ENCODE data around the gene CHI3L1.

CHI3L1 gene

GRCh38 chr1:203167026-203167912 is 19.2 kb downstream of the CHI3L1 start:
- Histone ChIP-seq H3K9me3 (ENCODE audit: control insufficient read depth, insufficient read depth, low read length) (no peaks in the 10 kb centered on the region), H3K36me3 (ENCODE audit: control insufficient read depth, insufficient read depth, low read length) (no peaks in the 10 kb centered on the region), H3K9ac (ENCODE audit: low read depth, low read length) (no peak overlapping the region), H3K27me3 (ENCODE audit: control insufficient read depth, insufficient read depth, low read length) (no peaks in the 10 kb centered on the region), H3K27ac (ENCODE audit: low read depth, low read length) (no peak overlapping the region), H3K4me1 (ENCODE audit: control insufficient read depth, insufficient read depth, low read length) (no peaks in the 10 kb centered on the region), H3K4me3 (ENCODE audit: low read depth, low read length) (no peak overlapping the region)

GRCh38 chr1:203166192-203166940 is 20.1 kb downstream of the CHI3L1 start:
- H3K4me3 ChIP-seq (ENCODE audit: low read depth, low read length), result no peak overlapping the region
- no peaks in the 10 kb centered on the region for H3K4me1 ChIP-seq (ENCODE audit: control insufficient read depth, insufficient read depth, low read length)
- no peak overlapping the region for H3K9ac ChIP-seq (ENCODE audit: low read depth, low read length)
- no peaks in the 10 kb centered on the region for H3K27me3 ChIP-seq (ENCODE audit: control insufficient read depth, insufficient read depth, low read length)
- no peaks in the 10 kb centered on the region for H3K36me3 ChIP-seq (ENCODE audit: control insufficient read depth, insufficient read depth, low read length)
- H3K27ac ChIP-seq (ENCODE audit: low read depth, low read length), result no peak overlapping the region
- no peaks in the 10 kb centered on the region for H3K9me3 ChIP-seq (ENCODE audit: control insufficient read depth, insufficient read depth, low read length)

- Histone ChIP-seq H3K27me3 (ENCODE audit: control insufficient read depth, insufficient read depth, low read length) (no peaks in the 10 kb centered on the region), H3K9ac (ENCODE audit: low read depth, low read length) (no peak overlapping the region), H3K4me3 (ENCODE audit: low read depth, low read length) (no peak overlapping the region), H3K4me1 (ENCODE audit: control insufficient read depth, insufficient read depth, low read length) (no peaks in the 10 kb centered on the region), H3K27ac (ENCODE audit: low read depth, low read length) (no peak overlapping the region), H3K9me3 (ENCODE audit: control insufficient read depth, insufficient read depth, low read length) (no peaks in the 10 kb centered on the region), H3K36me3 (ENCODE audit: control insufficient read depth, insufficient read depth, low read length) (no peaks in the 10 kb centered on the region)
Observed at GRCh38 chr1:203165800-203166161, 20.7 kb downstream of the CHI3L1 start.

- H3K4me3 ChIP-seq (ENCODE audit: low read depth, low read length), result no peak overlapping the region
- H3K9me3 ChIP-seq (ENCODE audit: control insufficient read depth, insufficient read depth, low read length), result no peaks in the 10 kb centered on the region
- no peaks in the 10 kb centered on the region for H3K36me3 ChIP-seq (ENCODE audit: control insufficient read depth, insufficient read depth, low read length)
- H3K9ac ChIP-seq (ENCODE audit: low read depth, low read length), result no peak overlapping the region
- H3K27ac ChIP-seq (ENCODE audit: low read depth, low read length), result no peak overlapping the region
- no peaks in the 10 kb centered on the region for H3K4me1 ChIP-seq (ENCODE audit: control insufficient read depth, insufficient read depth, low read length)
- H3K27me3 ChIP-seq (ENCODE audit: control insufficient read depth, insufficient read depth, low read length), result no peaks in the 10 kb centered on the region
Observed at GRCh38 chr1:203165101-203165799, 21.3 kb downstream of the CHI3L1 start.

GRCh38 chr1:203163891-203164635 is 22.4 kb downstream of the CHI3L1 start:
- no peaks in the 10 kb centered on the region for H3K9me3 ChIP-seq (ENCODE audit: control insufficient read depth, insufficient read depth, low read length)

GRCh38 chr1:203162403-203162802 is 24.1 kb downstream of the CHI3L1 start:
- Histone ChIP-seq H3K27me3 (ENCODE audit: control insufficient read depth, insufficient read depth, low read length) (no peaks in the 10 kb centered on the region), H3K36me3 (ENCODE audit: control insufficient read depth, insufficient read depth, low read length) (no peaks in the 10 kb centered on the region), H3K9me3 (ENCODE audit: control insufficient read depth, insufficient read depth, low read length) (no peaks in the 10 kb centered on the region), H3K4me3 (ENCODE audit: low read depth, low read length) (no peak overlapping the region), H3K4me1 (ENCODE audit: control insufficient read depth, insufficient read depth, low read length) (no peaks in the 10 kb centered on the region), H3K9ac (ENCODE audit: low read depth, low read length) (no peak overlapping the region), H3K27ac (ENCODE audit: low read depth, low read length) (no peak overlapping the region)

More at GRCh38 chr1:203163891-203164635, 22.4 kb downstream of the CHI3L1 start:
- no peaks in the 10 kb centered on the region for H3K4me1 ChIP-seq (ENCODE audit: control insufficient read depth, insufficient read depth, low read length)
- H3K4me3 ChIP-seq (ENCODE audit: low read depth, low read length), result no peak overlapping the region
- no peaks in the 10 kb centered on the region for H3K27me3 ChIP-seq (ENCODE audit: control insufficient read depth, insufficient read depth, low read length)
- H3K36me3 ChIP-seq (ENCODE audit: control insufficient read depth, insufficient read depth, low read length), result no peaks in the 10 kb centered on the region
- no peak overlapping the region for H3K27ac ChIP-seq (ENCODE audit: low read depth, low read length)
- H3K9ac ChIP-seq (ENCODE audit: low read depth, low read length), result no peak overlapping the region

- H3K9me3 ChIP-seq (ENCODE audit: control insufficient read depth, insufficient read depth, low read length), result no peaks in the 10 kb centered on the region
- H3K9ac ChIP-seq (ENCODE audit: low read depth, low read length), result no peak overlapping the region
- no peaks in the 10 kb centered on the region for H3K36me3 ChIP-seq (ENCODE audit: control insufficient read depth, insufficient read depth, low read length)
- H3K27me3 ChIP-seq (ENCODE audit: control insufficient read depth, insufficient read depth, low read length), result no peaks in the 10 kb centered on the region
- no peak overlapping the region for H3K27ac ChIP-seq (ENCODE audit: low read depth, low read length)
- H3K4me1 ChIP-seq (ENCODE audit: control insufficient read depth, insufficient read depth, low read length), result no peaks in the 10 kb centered on the region
- H3K4me3 ChIP-seq (ENCODE audit: low read depth, low read length), result no peak overlapping the region
Observed at GRCh38 chr1:203161703-203162102, 24.8 kb downstream of the CHI3L1 start.

GRCh38 chr1:203161175-203161574 is 25.3 kb downstream of the CHI3L1 start:
- Histone ChIP-seq H3K27ac (ENCODE audit: low read depth, low read length) (no peak overlapping the region), H3K27me3 (ENCODE audit: control insufficient read depth, insufficient read depth, low read length) (no peaks in the 10 kb centered on the region), H3K9me3 (ENCODE audit: control insufficient read depth, insufficient read depth, low read length) (no peaks in the 10 kb centered on the region), H3K36me3 (ENCODE audit: control insufficient read depth, insufficient read depth, low read length) (no peaks in the 10 kb centered on the region), H3K4me3 (ENCODE audit: low read depth, low read length) (no peak overlapping the region), H3K9ac (ENCODE audit: low read depth, low read length) (no peak overlapping the region), H3K4me1 (ENCODE audit: control insufficient read depth, insufficient read depth, low read length) (no peaks in the 10 kb centered on the region)

GRCh38 chr1:203159844-203160243 is 26.7 kb downstream of the CHI3L1 start:
- H3K27me3 ChIP-seq (ENCODE audit: control insufficient read depth, insufficient read depth, low read length), result no peaks in the 10 kb centered on the region
- H3K9me3 ChIP-seq (ENCODE audit: control insufficient read depth, insufficient read depth, low read length), result no peaks in the 10 kb centered on the region
- H3K36me3 ChIP-seq (ENCODE audit: control insufficient read depth, insufficient read depth, low read length), result no peaks in the 10 kb centered on the region
- H3K4me1 ChIP-seq (ENCODE audit: control insufficient read depth, insufficient read depth, low read length), result peaks cover 4% of the 10 kb centered on the region; the same call in 1 of the 2 replicates
- no peak overlapping the region for H3K9ac ChIP-seq (ENCODE audit: low read depth, low read length)
- H3K27ac ChIP-seq (ENCODE audit: low read depth, low read length), result no peak overlapping the region
- no peak overlapping the region for H3K4me3 ChIP-seq (ENCODE audit: low read depth, low read length)

- Histone ChIP-seq H3K4me1 (ENCODE audit: control insufficient read depth, insufficient read depth, low read length) (peaks cover 7% of the 10 kb centered on the region; the same call in 1 of the 2 replicates), H3K27ac (ENCODE audit: low read depth, low read length) (no peak overlapping the region), H3K9me3 (ENCODE audit: control insufficient read depth, insufficient read depth, low read length) (no peaks in the 10 kb centered on the region), H3K36me3 (ENCODE audit: control insufficient read depth, insufficient read depth, low read length) (no peaks in the 10 kb centered on the region), H3K27me3 (ENCODE audit: control insufficient read depth, insufficient read depth, low read length) (no peaks in the 10 kb centered on the region), H3K4me3 (ENCODE audit: low read depth, low read length) (no peak overlapping the region), H3K9ac (ENCODE audit: low read depth, low read length) (no peak overlapping the region)
Observed at GRCh38 chr1:203158960-203159665, 27.4 kb downstream of the CHI3L1 start.

All from HUES48 (cell line).